ENCODE results near the gene LRRC2.

Gene LRRC2

GRCh38 chr3:46512191-46512749, 53.8 kb downstream of the LRRC2 start:
- TF ChIP-seq, protein P1, sequence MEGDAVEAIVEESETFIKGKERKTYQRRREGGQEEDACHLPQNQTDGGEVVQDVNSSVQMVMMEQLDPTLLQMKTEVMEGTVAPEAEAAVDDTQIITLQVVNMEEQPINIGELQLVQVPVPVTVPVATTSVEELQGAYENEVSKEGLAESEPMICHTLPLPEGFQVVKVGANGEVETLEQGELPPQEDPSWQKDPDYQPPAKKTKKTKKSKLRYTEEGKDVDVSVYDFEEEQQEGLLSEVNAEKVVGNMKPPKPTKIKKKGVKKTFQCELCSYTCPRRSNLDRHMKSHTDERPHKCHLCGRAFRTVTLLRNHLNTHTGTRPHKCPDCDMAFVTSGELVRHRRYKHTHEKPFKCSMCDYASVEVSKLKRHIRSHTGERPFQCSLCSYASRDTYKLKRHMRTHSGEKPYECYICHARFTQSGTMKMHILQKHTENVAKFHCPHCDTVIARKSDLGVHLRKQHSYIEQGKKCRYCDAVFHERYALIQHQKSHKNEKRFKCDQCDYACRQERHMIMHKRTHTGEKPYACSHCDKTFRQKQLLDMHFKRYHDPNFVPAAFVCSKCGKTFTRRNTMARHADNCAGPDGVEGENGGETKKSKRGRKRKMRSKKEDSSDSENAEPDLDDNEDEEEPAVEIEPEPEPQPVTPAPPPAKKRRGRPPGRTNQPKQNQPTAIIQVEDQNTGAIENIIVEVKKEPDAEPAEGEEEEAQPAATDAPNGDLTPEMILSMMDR (IDR thresholded peaks at IDR 0.05; ENCODE audit: control insufficient read depth, insufficient read depth, low read depth, low read length, missing control alignments), result no peak
- DNase-seq (ENCODE audit: low read depth), result no peak

GRCh38 chr3:46509661-46510187, 56.4 kb downstream of the LRRC2 start:
- no peak for DNase-seq (ENCODE audit: low read depth)
- H3K4me3 ChIP-seq (ENCODE audit: control insufficient read depth, low read depth, low read length), result no peak overlapping the region
- TF ChIP-seq, protein P1 (IDR thresholded peaks at IDR 0.05; ENCODE audit: control insufficient read depth, insufficient read depth, low read depth, low read length, missing control alignments), result no peak

More at GRCh38 chr3:46512191-46512749, 53.8 kb downstream of the LRRC2 start:
- no peak overlapping the region for H3K4me3 ChIP-seq (ENCODE audit: control insufficient read depth, low read depth, low read length)

DNA sequence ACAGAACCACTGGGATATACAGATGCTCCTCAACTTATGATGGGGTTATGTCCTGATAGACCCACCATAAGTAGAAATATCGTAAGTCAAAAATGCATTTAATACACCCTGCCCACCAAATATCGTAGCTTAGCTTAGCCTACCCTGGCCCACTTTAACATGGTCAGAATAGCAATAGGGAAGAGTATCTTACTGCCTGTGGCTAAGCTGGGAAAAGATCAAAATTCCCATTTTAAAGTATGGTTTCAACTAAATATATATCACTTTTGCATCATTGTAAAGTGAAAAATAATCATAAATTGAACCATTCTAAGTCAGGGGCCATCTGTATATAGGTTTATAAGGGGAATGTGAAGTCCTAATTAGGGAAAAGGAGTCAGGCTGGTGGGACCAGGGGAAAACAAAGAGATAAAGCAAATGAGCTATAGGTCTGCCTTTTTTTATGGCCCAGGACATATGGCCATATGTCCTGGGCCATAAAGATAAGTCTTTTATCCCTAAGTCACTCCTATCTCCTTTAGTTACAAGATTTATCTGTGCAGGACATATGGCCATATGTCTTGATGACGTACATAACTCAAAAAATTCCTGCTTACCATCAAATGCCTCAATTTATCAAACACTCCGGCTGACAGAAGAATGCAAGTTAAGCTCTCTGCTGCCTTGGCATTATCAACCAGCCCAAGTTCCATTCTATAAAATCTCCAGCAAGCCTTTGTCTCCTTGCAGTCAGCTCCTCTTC, 57.1 kb downstream of the LRRC2 start:
- TF ChIP-seq, protein P1 (IDR thresholded peaks at IDR 0.05; ENCODE audit: control insufficient read depth, insufficient read depth, low read depth, low read length, missing control alignments), result no peak
- DNase-seq (ENCODE audit: low read depth), result no peak

DNA sequence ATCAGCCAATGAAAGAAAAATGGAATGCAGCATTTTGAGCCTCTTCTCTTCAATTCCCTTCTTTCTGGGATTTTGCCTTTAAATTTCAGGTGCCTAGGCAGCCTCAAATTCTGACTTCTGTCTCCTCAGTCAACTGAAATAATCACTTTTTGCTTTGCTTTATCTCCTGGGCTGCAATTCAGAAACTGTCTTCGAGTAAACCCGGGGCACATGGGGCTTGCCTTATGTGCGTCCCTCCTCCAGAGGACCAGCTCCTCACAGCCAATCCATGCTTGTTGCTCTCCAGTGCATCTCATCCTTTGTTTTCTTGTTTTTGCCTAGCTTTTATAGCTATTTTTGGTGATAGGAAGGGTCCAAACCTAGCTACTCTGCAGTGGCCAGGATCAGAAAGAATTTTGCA, 59.6 kb downstream of the LRRC2 start:
- H3K4me3 ChIP-seq (ENCODE audit: control insufficient read depth, low read depth, low read length), result no peak overlapping the region
- TF ChIP-seq, protein P1 (IDR thresholded peaks at IDR 0.05; ENCODE audit: control insufficient read depth, insufficient read depth, low read depth, low read length, missing control alignments), result no peak
- DNase-seq (ENCODE audit: low read depth), result no peak

More for the DNA sequence above, 57.1 kb downstream of the LRRC2 start:
- H3K4me3 ChIP-seq (ENCODE audit: control insufficient read depth, low read depth, low read length), result no peak overlapping the region

DNA sequence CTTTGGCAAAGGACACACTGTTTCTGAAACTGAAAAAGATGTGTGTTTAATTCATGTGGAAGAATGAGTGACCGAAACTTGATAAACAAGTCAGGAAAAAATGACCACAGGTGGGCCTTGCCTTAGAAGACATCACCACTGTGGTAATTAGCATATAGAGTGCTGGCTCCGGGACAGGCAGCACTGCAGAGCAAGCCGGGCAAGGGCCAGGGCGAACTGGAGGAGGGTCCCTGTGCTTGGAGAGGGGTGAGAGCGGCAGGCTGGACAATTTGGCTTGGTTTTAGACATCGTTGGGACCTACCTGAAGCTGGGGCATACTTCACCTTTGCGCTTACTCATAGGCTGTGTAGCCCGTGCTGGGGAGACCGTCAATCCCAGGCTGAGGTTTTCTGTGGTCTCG, 60.1 kb downstream of the LRRC2 start:
- TF ChIP-seq, protein P1 (IDR thresholded peaks at IDR 0.05; ENCODE audit: control insufficient read depth, insufficient read depth, low read depth, low read length, missing control alignments), result no peak
- H3K4me3 ChIP-seq (ENCODE audit: control insufficient read depth, low read depth, low read length), result no peak overlapping the region
- DNase-seq (ENCODE audit: low read depth), result no peak

DNA sequence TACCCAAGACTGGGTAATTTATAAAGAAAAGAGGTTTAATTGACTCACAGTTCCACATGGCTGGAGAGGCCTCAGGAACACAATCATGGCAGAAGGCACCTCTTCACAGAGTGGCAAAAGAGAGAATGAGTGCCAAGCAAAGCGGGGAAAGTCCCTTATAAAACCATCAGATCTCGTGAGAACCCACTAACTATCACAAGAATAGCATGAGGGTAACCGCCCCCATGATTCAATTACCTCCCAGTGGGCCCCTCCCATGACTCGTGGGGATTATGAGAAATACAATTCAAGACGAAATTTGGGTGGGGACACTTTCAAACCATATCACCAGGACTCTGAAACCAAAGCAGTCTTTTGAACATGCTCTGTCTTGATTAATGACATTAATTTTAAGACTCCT, 61.3 kb downstream of the LRRC2 start:
- H3K4me3 ChIP-seq (ENCODE audit: control insufficient read depth, low read depth, low read length), result no peak overlapping the region
- TF ChIP-seq, protein P1 (IDR thresholded peaks at IDR 0.05; ENCODE audit: control insufficient read depth, insufficient read depth, low read depth, low read length, missing control alignments), result no peak
- no peak for DNase-seq (ENCODE audit: low read depth)
